ENCODE measurements around the gene VGLL2.
"Not testable (repeated sequence)": the region's sequence is repeated elsewhere in the genome, so short reads cannot be mapped to it uniquely, and the experiment has no call there.

VGLL2 gene, protein sequence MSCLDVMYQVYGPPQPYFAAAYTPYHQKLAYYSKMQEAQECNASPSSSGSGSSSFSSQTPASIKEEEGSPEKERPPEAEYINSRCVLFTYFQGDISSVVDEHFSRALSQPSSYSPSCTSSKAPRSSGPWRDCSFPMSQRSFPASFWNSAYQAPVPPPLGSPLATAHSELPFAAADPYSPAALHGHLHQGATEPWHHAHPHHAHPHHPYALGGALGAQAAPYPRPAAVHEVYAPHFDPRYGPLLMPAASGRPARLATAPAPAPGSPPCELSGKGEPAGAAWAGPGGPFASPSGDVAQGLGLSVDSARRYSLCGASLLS

GRCh38 chr6:117265410-117266256 is at the start of gene VGLL2:
Gene VGLL2 (plus strand): TSS chr6:117265558. CDS start chr6:117265764, 206 bp downstream.
- no peak for DNase-seq

DNA sequence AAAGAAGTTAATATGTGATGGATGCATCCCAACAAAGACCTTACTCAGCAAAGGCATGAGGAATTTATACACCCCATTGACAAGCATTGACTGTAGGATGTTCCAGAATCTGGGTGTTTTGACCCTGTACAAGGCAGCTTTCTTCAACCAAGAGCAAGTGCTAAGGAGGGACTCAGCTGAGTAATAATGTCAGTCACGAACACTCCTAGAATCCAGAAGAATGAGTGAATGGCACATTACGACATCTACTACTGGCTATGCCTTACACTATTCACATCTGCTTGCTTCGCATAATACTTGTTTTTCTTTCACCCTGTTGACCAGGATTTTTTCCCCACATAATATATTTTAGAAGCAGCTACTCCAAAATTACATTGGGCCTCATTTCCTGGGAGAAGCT is 42.5 kb upstream of the VGLL2 start:
- no peak for DNase-seq

DNA sequence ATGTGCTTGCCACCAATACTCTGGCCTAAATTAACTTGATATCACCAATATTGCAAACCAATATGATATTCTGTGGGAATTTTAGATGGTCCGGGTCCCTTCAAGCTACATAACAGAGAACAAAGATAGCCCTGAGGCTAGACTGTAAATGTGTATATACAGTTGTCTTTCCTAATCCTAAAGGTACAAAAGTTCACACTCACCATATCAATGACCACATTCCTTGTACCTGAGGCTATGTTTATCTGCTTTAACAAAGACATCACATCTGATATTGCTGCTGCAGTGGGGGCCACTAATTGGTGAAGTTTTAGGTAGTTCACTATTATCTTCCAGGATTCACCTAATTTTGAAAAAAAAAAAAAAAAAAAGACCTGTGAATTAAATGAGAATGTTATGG is 38.6 kb upstream of the VGLL2 start:
- DNase-seq = no peak

GRCh38 chr6:117227245-117227962 is 38.0 kb upstream of the VGLL2 start:
- no peak for DNase-seq

DNA sequence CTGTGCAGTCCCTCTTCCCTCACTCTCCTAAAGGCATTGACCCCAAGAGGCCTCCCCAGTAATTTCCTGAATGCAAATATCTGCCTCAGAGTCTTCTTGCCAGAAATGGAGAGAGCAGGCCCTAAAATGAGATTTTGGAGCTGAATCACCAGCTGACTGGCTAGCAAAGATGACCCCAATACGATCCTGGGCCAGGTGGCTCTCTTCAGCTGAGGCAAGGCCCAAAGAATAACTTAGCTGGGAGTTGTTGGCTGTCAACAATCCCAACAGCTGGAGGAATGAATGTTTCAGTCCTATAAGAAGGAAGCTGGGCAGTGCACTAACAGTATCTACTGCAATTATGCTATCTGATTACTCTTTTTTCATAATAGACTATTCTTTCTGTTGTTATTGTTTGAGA is 37.2 kb upstream of the VGLL2 start:
- DNase-seq = no peak

- DNase-seq = no peak
Observed at GRCh38 chr6:117229870-117230269, 35.5 kb upstream of the VGLL2 start.

DNA sequence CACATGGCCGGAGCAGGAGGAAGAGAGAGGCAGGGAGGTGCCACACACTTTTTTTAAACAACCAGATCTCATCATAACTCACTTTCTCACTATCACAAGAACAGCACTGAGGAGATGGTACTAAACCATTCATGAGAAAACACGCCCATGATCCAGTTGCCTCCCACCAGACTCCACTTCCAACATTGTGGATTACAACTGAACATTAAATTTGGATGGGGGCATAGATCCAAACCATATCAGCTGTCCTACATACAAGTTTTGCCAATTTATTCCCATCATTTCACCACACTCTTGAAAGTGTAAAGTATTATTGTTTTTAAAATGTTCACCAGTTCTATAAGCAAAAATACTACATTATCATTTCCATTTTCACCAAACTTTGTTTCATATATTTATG is 33.9 kb upstream of the VGLL2 start:
- no peak for DNase-seq

- no peak for DNase-seq
Observed at GRCh38 chr6:117232196-117232595, 33.2 kb upstream of the VGLL2 start.

GRCh38 chr6:117233145-117233544 is 32.2 kb upstream of the VGLL2 start:
- no peak for DNase-seq

GRCh38 chr6:117237561-117237960 is 27.8 kb upstream of the VGLL2 start:
- no peak for DNase-seq

DNA sequence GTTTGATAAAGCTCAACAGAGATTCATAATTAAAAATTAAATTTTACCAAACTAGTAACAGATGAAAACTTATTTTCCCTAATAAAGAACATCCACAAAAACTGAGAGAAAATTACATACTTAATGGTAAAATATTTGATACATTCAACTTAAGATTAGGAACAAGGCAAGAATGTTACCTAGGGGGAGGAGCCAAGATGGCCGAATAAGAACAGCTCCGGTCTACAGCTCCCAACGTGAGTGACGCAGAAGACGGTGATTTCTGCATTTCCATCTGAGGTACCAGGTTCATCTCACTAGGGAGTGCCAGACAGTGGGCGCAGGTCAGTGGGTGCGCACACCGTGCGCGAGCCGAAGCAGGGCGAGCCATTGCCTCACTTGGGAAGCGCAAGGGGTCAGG is 20.8 kb upstream of the VGLL2 start:
- DNase-seq = not testable (repeated sequence)

DNA sequence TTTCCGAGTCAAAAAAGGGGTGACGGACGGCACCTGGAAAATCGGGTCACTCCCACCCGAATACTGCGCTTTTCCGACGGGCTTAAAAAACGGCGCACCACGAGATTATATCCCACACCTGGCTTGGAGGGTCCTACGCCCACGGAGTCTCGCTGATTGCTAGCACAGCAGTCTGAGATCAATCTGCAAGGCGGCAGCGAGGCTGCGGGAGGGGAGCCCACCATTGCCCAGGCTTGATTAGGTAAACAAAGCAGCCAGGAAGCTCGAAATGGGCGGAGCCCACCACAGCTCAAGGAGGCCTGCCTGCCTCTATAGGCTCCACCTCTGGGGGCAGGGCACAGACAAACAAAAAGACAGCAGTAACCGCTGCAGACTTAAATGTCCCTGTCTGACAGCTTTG is 20.4 kb upstream of the VGLL2 start:
- not testable (repeated sequence) for DNase-seq

- DNase-seq = no peak
Observed at GRCh38 chr6:117253785-117254184, 11.6 kb upstream of the VGLL2 start.

DNA sequence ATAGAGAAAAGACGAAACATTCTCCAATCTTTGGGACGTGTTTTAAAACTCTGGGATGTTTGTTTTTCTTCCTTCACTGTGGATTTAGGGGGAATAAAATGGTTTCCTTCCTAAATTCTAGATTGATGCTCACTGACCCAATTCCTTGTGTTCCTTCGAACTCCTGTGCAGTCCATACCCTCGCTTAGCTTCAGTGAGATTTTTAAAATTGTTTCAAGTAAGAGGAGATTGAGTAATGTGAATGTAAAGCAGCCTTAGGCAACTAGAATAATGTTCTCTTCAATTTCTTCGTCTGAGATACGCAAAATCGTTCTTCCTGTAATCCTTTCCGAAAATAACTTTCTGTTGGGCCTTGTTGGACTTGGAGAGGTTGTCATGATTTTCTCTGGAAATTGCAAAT is 2.6 kb upstream of the VGLL2 start:
- no peak for DNase-seq

DNA sequence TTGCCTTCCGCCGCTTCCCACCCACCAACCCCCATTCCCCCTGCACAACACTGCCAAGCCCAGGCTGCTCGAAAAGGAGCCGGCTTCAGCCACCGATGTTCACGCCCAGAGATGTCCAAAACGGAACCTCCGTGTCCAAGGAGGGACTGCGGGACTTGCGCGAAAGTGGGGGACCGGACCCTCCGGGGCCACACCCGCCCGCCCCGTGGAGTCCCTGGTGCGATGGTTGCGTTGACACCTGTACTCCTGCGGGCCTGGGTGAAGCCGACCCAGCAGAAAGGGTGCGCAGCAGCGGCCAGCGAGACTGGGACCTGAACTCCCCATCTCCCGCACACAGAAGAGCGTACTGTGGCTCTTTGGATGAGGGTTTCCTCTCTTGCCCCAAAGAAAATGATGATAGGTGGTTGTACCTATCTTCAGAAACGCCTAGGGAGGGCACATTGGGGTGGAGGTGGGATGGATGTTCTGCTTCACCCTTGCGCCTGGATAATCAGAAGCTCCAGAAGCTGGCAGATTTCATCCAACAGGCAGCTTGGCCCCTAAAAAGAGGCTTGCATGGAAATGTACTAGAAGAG is 1.9 kb upstream of the VGLL2 start:
- no peak for DNase-seq

DNA sequence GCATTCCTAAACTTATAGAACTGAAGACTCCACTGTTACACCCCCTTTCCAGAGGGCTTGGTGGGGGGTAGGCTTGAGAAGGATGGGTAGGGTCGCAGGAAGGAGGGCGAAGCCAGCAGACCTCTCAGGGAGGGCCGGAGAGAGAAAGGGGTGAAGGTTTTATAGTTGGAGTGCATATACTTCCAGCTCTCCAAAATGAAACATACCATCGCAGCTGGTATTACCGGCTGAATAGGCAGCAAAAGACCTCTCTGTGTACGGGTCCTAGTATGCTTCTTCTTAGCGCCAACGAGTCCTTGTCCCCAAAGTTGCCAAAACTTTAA is 1.0 kb upstream of the VGLL2 start:
- no peak for DNase-seq

- peak; percentile 6 for DNase-seq
Observed at GRCh38 chr6:117264692-117265409, 507 bp upstream of the VGLL2 start.

DNA sequence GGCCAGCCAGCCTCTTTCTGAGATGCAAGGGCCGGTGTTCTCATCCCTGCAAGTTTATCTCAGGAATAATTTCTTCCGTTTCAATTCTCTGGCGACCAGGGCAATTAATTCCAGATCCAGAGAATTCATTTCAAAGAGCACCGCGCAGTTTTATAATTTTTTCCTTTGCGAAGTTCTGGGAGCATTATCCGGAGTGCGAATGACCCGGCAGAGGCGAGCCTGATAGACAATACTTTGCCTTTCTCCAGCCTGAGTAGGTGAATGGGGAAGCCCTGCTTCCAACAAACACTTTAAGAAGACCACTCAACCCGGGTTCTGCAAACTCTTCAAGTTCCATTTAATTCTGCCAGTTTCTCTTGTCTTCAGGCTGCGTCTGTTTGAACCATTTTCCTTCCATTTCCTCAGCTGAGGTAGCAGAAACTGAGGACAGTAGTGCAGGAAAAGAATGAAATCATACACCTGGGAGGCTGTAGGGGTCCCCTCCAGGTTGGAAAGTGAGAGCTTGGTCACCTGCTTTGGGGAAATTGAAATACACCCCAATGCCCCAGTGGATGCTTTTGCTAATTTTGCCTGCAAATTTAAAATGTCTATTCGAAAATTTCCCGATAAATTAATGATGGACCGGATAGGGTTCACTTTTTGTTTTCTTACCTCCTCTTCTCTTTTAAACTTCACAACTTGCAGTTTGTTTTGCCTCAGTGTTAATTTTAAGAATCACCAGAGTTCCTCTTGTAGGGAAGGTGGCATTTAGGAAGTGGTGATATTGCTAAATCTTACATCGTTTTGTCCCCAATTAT is 1.1 kb downstream of the VGLL2 start:
- no peak for DNase-seq

GRCh38 chr6:117267054-117267347 is 1.6 kb downstream of the VGLL2 start:
- DNase-seq = no peak

- no peak for DNase-seq
Observed at GRCh38 chr6:117267766-117268534, 2.6 kb downstream of the VGLL2 start.

- DNase-seq = no peak
Observed at GRCh38 chr6:117268924-117269323, 3.6 kb downstream of the VGLL2 start.
